HG03575 (cell line): ENCODE measurements around the gene EDIL3.
A peak's percentile ranks its signal among the peaks of the same experiment; 100 is the strongest.

ENCODE experiments used
- ATAC-seq: cut with Tn5 transposase; IDR thresholded peaks from one replicate; pipeline ENCODE4 v1.9.1; 2021; ENCODE audit not compliant: unreplicated experiment, insufficient number of reproducible peaks, low FRiP score; ENCODE audit errors: extremely low read depth

Gene EDIL3

GRCh38 chr5:83947763-83948162 is 436.9 kb downstream of the EDIL3 start:
- no peak for ATAC-seq

DNA sequence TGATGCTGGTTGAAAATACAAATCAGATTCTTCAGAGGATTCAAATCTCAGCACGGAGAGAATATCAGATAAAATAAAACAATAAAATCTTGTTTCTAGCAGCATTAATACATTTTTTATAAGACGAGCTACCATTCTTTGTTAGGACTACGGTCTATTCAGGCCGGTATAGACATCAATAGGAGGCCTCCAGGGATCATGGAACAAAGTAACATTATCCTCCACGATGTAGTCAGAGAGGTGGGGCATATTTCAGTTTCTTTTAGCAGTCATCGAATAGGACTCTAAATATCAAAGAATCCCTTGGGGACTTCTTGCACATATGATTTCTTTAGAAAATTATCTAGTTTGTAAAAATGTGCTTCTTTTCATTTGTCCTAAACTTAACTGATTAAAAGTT is 438.2 kb downstream of the EDIL3 start:
- ATAC-seq: no peak

DNA sequence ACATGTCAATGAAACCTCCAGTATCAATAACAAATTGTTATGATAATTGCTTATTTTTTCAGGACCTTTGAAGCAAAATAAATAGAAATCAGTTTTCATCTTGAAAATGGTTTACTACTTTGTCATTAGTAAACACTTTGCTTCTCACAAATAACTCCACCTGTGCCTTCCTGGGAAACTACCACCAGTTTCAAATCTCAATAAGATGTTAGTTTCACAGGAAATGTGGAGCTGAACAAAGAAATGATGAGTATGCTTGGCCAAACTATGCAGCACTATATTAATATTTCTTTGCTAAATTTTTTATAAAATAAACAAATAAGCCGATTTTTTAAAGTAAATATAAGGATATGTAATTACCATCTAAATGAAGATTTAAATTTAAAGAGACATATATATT is 442.5 kb downstream of the EDIL3 start:
- ATAC-seq: no peak

DNA sequence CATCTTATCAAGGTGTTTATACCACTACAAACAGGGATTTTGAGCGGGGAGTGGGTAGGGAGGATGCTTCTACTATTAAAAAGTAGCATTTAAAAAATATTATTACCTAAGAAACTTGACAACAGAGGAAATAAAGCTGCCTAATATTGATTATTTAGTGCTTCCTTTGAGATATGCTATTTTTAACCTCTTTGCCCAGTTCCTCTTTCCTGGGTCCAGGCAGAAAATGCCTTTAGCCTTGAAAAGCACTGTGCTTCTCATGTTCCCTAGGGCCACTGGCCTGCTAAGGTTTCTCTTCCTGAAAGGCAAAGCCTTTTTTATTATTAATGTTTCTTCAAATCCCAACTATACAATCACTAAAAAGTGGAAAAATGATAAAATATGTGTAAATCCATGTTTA is 446.8 kb downstream of the EDIL3 start:
- ATAC-seq: no peak

DNA sequence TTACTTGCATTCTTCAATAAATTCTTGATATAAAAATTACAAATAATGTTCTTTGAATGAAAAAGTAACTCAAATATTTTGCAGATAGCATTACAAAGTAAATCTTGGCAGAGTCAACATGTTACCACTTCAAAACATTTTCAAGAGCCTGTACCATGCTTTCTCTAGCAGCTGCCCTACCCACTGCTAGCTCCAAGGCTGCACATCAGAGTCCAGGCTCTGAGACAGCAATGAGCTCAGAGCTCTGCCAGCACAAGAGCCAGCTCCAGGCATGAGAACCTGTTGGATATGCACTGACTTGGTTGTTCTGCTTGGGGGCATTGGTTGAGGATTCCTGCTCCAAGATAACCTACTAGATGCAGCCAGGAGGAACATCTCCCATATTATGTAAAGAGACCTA is 452.7 kb downstream of the EDIL3 start:
- no peak for ATAC-seq

DNA sequence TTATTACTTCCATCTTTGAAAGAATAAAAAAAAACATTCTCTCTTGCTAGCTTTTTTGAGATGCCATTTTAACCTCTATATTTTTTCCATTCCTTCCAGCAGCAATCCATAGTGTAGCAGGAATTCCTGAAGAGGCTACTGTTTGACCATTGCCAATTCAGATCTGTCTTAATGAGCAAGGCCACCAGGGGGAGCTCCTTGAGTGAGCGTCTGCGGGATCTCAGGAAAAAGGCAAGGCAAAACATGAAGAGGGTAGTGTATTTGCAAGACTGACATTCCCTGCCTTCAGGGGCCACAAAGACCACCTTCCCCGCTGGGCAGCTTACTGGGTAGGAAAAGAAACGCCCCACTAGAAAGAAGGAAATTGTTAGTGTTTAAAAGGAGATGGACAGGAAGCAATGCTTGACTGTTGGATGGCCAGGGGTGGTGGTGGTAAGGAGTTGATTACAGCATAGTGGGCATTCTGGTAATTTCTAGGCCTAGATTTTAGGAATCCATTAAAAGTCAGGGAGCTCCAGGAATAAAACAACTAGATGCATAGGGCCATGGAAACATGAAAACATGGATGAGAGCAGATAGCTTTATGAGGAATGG is 457.4 kb downstream of the EDIL3 start:
- ATAC-seq: no peak

DNA sequence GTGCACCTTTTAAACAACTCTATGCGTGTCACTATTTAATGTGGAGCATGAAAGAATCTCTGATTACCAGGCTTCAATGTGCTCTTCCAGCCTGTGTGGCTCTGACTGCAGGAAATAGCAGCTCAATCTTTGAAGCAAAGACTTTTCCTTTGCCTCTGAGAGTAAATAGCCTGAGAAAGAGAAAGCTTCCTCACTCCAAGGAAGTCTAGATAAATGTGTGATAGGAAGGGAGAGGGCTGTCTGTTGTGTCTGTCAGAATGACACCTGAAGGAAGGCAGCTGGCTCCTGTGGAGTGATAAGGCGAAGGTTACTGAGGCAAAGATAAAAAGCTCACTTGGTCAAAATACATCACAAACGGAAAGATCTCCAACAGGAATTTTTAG is 458.7 kb downstream of the EDIL3 start:
- ATAC-seq: no peak

- no peak for ATAC-seq
These were observed 459.2 kb downstream of the EDIL3 start for GRCh38 chr5:83925321-83925954.

- no peak for ATAC-seq
These were observed 459.8 kb downstream of the EDIL3 start for GRCh38 chr5:83924891-83925290.

GRCh38 chr5:83924171-83924570 is 460.5 kb downstream of the EDIL3 start:
- ATAC-seq: no peak

GRCh38 chr5:83922699-83923098 is 462.0 kb downstream of the EDIL3 start:
- no peak for ATAC-seq

- ATAC-seq: no peak
These were observed 462.9 kb downstream of the EDIL3 start for GRCh38 chr5:83921666-83922193.

- ATAC-seq: peak; percentile 79
These were observed 465.3 kb downstream of the EDIL3 start for GRCh38 chr5:83919071-83920041.

DNA sequence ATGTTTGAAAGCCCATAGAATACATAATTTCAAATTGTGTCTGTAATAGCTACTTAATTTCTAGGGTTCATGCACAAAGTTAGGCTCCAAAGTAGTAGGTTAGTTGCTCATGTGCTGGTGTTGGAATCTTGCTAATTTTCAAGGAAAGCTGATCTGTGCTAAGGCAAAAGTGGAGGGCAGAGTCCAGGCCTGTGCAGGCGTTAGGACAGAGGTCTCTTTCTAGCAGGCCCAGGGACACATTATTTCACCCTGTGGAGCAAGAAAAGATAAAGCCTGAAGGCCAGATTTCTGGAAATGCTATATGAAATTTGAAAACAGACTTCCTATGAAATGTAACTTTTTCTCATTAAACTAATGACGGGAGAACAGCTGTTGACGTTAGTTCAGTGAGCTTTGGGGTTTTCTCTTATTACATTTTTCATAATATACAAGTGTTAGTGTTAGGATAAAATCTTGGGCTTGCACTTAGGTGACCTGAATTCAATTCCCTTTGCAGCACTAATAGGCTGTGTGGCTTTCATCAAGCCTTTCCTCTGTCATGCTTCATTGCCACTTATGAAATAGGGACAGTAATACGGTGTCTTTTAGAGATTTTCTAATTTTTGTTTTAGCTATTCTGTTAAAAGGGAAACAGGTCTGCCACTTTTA is 467.3 kb downstream of the EDIL3 start:
- no peak for ATAC-seq

- no peak for ATAC-seq
These were observed 469.8 kb downstream of the EDIL3 start for GRCh38 chr5:83914662-83915418.

GRCh38 chr5:83914199-83914598 is 470.5 kb downstream of the EDIL3 start:
- ATAC-seq: no peak

- ATAC-seq: no peak
These were observed 471.1 kb downstream of the EDIL3 start for GRCh38 chr5:83913593-83913992.

DNA sequence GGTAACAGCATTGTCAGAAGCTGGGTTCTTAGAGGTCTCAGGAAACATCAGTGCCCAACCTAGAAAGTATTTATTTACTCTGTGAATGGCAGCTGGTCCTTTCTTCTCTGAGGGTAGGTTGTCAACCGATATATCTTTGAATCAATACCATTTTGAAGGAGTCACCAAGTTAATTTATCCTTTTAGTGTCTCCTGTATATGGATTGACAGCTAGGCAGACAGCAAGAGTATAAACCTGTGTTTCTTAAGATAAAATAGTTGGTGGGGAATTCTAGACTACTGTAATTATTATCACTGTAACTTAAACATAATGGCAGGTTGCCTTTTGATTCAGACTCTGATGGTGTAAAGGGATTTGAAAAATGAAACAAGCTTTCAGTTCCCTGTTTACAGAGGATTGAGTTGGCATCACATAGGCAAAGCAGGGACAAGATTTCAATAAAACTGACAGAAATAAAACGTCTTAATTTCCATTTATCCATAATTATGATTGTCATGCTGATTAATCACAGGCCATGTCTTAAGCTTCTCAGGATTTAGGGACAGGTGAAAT is 473.2 kb downstream of the EDIL3 start:
- no peak for ATAC-seq
